GM18867 (cell line): Measurements from ENCODE around the gene PTK6.
"Not testable (repeated sequence)": the region's sequence is repeated elsewhere in the genome, so short reads cannot be mapped to it uniquely, and the experiment has no call there.

Source experiments
- ATAC-seq: cut with Tn5 transposase; IDR thresholded peaks from one replicate; pipeline ENCODE4 v1.9.1; 2021; ENCODE audit warnings: mild to moderate bottlenecking, moderate library complexity; ENCODE audit not compliant: unreplicated experiment

Gene PTK6

DNA sequence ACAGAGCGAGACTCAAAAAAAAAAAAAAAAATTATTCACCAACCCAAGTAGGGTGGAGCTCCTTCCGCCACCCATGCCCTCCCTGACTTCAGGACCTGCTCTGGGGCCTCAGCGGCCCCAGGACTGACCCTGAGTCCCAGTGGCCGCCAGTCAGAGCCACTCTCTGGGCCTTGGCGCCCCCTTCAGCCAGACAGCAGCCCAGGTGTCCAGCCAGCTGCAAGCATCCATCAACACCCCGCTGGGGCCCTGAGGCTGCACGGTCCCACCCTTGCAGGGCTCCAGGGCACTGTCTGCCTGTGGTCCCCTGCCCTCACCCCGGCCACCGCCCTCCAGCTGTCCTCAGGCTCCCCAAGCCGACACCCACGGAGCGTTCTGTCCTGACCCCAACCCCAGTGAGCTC lies 53.3 kb downstream of the PTK6 start:
- ATAC-seq = no peak

DNA sequence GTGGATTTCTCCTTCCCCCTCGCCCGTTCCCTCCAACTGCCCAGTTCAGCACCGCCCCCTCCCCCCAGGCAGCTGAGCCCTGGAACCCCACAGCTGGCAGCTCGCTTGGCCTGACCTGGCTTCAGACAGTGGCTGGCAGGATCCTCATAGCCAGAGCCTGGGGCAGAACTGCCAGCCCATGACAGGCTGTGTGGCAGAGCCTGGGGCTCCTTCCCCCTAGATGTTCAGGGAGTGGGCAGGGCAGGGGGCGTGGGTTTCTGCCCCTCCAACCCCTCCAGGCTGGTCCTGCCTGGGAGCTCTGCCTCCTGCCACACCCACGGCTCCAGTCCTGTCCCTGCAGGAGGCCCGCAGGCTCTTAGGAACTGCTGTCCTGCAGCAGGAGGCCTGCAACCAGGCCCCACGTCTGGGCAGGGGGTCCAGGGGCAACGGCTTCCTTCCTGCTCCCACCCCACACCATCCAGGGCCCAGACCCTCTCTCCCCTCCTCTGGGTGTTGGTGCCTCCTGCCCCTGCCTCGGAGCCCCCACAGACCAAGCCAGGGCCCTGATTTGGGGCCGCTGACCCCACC lies 55.1 kb downstream of the PTK6 start:
- no peak for ATAC-seq

DNA sequence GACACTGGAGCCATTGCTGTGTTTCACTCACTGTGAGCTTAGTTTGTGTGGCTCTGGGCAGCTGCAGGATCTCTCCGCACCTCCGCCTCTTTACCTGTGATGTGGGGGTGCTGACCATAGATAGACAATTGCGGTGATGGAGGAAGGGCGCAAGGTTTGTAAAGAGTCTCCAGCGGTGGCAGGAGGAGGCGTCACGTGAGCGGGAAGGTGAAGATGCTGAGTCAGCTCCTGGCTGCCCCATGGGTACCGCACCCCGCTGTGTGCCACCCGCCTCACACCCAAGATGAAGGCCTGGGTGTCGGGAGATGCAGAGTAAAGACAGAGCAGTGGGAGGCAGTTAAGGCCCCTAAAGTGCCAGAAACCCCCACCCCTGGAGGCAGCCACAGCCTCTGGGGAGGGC lies 55.7 kb downstream of the PTK6 start:
- ATAC-seq = no peak

DNA sequence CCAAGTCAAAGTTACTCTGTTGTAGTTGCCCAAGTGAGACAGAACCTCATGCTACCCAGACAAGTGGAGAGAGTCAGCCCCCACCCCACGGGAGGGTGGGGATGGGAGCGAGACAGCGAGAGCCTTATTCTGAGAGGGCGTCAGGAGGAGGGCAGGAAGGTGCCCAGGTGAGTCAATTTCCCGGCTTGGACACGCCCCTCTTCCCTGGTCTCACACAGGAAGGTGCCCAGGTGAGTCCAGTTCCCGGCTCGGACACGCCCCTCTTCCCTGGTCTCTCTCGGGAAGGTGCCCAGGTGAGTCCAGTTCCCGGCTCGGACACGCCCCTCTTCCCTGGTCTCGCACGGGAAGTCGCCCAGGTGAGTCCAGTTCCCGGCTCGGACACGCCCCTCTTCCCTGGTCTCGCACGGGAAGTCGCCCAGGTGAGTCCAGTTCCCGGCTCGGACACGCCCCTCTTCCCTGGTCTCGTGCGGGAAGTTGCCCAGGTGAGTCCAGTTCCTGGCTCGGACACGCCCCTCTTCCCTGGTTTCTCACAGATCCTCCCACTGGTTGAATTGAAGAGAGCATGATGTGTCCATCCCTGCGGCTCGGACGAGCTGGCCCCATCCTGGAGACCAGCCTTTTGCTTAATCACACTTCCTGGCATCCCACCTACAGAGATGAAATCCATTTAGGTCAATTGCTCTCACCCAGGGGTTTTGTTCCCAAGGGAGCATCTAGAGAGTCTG lies 57.3 kb downstream of the PTK6 start:
- not testable (repeated sequence) for ATAC-seq

DNA sequence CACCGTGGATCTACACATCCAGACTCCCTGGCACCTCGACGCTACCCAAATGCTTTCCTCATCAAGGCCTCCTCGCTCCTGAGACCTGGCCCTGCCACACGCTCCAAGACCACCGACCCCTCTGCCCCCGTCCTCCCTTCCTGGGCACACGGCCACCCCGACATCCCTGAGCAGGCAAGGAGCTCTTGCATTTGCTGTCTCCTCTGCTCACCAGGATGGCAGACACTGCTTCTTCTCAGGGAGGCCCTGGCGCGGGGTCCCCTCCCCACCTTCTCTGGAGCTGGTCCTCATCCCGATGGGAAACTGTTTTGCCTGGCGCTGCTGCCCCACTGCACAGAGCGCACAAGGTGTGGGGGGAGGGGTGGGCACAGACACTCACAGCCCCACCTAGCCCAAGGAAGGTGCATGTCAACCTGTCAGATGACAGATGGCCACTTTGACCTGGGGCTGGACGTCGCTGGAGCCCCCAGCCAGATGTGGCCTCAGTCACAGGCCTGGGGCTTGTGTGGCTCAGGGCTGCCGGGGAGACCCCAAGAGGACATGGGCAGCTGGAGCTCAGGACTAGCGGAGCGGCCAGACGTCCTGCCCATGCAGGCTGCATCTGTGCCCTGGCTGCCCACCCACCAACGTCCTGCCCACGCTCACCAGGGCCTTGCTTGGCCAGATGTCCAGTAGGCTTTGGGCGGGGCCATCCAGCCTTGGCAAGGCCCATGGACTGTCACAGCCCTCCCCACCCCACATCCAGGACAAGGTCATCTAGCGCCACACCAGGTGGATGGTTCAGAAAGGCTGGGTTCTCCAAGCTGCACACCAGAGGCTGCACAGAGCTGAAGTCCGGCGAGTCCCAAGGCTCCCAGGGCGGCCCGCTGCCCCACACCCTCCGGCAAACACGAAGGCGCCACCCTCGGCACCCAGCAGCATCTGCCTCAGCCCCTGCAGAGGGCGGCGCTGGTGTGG lies 58.6 kb downstream of the PTK6 start:
- ATAC-seq = no peak
